GM08714 (cell line): Measurements from ENCODE around the gene SIL1.

Experiments
- H3K4me3 ChIP-seq: fragments of 200-500 bp; sonication (Bioruptor generic); 2 replicates; pipeline ENCODE4 v1.5.1; 2014; ENCODE audit warnings: mild to moderate bottlenecking, low read length, inconsistent platforms
- ZNF274 ChIP-seq: IDR thresholded peaks from 2 replicates; pipeline ENCODE4 v1.6.1; 2012; ENCODE audit warnings: mild to moderate bottlenecking, low read depth, low read length

The SIL1 gene

GRCh38 chr5:139148986-139149385 is 49.2 kb downstream of the SIL1 start:
- no peak overlapping the region for H3K4me3 ChIP-seq
- TF ChIP-seq ZNF274, result no peak

GRCh38 chr5:139148306-139148705 is 49.9 kb downstream of the SIL1 start:
- no peak for TF ChIP-seq ZNF274
- no peak overlapping the region for H3K4me3 ChIP-seq

GRCh38 chr5:139147483-139148087 is 50.6 kb downstream of the SIL1 start:
- no peak overlapping the region for H3K4me3 ChIP-seq
- no peak for TF ChIP-seq ZNF274

GRCh38 chr5:139146809-139147482 is 51.2 kb downstream of the SIL1 start:
- no peak for TF ChIP-seq ZNF274
- H3K4me3 ChIP-seq, result no peak overlapping the region

- H3K4me3 ChIP-seq, result no peak overlapping the region
- TF ChIP-seq ZNF274, result no peak
These were observed 56.5 kb downstream of the SIL1 start for GRCh38 chr5:139141446-139142204.

GRCh38 chr5:139140591-139141071 is 57.5 kb downstream of the SIL1 start:
- H3K4me3 ChIP-seq, result no peak overlapping the region
- TF ChIP-seq ZNF274, result no peak

GRCh38 chr5:139138809-139139208 is 59.4 kb downstream of the SIL1 start:
- H3K4me3 ChIP-seq, result no peak overlapping the region
- no peak for TF ChIP-seq ZNF274

- TF ChIP-seq ZNF274, result no peak
- H3K4me3 ChIP-seq, result no peak overlapping the region
These were observed 60.1 kb downstream of the SIL1 start for GRCh38 chr5:139138109-139138508.

- no peak overlapping the region for H3K4me3 ChIP-seq
- no peak for TF ChIP-seq ZNF274
These were observed 60.5 kb downstream of the SIL1 start for GRCh38 chr5:139137697-139138096.

- H3K4me3 ChIP-seq, result no peak overlapping the region
These were observed 63.3 kb downstream of the SIL1 start for GRCh38 chr5:139134906-139135305.

GRCh38 chr5:139133282-139133681 is 64.9 kb downstream of the SIL1 start:
- no peak overlapping the region for H3K4me3 ChIP-seq
- no peak for TF ChIP-seq ZNF274

More at GRCh38 chr5:139134906-139135305, 63.3 kb downstream of the SIL1 start:
- no peak for TF ChIP-seq ZNF274

- no peak overlapping the region for H3K4me3 ChIP-seq
- no peak for TF ChIP-seq ZNF274
These were observed 65.7 kb downstream of the SIL1 start for GRCh38 chr5:139132515-139132914.

GRCh38 chr5:139131921-139132432 is 66.2 kb downstream of the SIL1 start:
- no peak for TF ChIP-seq ZNF274
- no peak overlapping the region for H3K4me3 ChIP-seq

GRCh38 chr5:139131465-139131864 is 66.7 kb downstream of the SIL1 start:
- no peak for TF ChIP-seq ZNF274
- H3K4me3 ChIP-seq, result no peak overlapping the region

- no peak overlapping the region for H3K4me3 ChIP-seq
- TF ChIP-seq ZNF274, result no peak
These were observed 67.1 kb downstream of the SIL1 start for GRCh38 chr5:139131062-139131461.

- TF ChIP-seq ZNF274, result no peak
- H3K4me3 ChIP-seq, result no peak overlapping the region
These were observed 68.0 kb downstream of the SIL1 start for GRCh38 chr5:139130214-139130613.
